ENCODE data around the gene RBFOX2. TPM values are rescaled to one million over a fixed set of nuclear protein-coding genes. Genes with fewer than 3 reads are reported as not detected.

RBFOX2 gene
- total RNA-seq, 1 donor from 2014 or later: 58.1 TPM

DNA sequence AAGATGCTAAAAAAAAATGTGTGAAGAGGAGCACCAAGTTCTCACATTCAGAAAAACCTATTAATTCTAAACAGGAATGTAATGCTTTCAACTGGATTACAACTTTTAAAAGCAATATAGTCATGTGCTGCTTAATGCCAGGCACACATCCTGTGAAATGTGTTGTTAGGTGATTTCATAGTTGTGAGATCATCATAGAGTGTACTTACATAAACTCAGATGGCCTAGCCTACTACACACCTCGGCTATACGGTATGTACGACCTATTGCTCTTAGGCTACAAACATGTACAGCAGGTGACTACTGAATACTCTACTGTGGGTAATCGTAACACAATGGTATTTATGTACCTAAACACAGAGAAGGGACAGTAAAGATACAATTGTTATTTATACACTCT is 142.3 kb downstream of the RBFOX2 start:
- Histone ChIP-seq H3K27me3 (no peaks in the 10 kb centered on the region), H3K36me3 (no peaks in the 10 kb centered on the region), H3K4me1 (peaks cover 0 to 9% of the 10 kb centered on the region in 2 donors), H3K9me3 (no peaks in the 10 kb centered on the region), H3K4me3 (no peak overlapping the region), H3K27ac (no peak overlapping the region)
- no peak for DNase-seq (ENCODE audit: low spot score in 2 of 2)
- TF ChIP-seq, protein P1, sequence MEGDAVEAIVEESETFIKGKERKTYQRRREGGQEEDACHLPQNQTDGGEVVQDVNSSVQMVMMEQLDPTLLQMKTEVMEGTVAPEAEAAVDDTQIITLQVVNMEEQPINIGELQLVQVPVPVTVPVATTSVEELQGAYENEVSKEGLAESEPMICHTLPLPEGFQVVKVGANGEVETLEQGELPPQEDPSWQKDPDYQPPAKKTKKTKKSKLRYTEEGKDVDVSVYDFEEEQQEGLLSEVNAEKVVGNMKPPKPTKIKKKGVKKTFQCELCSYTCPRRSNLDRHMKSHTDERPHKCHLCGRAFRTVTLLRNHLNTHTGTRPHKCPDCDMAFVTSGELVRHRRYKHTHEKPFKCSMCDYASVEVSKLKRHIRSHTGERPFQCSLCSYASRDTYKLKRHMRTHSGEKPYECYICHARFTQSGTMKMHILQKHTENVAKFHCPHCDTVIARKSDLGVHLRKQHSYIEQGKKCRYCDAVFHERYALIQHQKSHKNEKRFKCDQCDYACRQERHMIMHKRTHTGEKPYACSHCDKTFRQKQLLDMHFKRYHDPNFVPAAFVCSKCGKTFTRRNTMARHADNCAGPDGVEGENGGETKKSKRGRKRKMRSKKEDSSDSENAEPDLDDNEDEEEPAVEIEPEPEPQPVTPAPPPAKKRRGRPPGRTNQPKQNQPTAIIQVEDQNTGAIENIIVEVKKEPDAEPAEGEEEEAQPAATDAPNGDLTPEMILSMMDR (IDR thresholded peaks at IDR 0.05): no peak
- intact Hi-C loops (cut with DNase I): no loop called here

DNA sequence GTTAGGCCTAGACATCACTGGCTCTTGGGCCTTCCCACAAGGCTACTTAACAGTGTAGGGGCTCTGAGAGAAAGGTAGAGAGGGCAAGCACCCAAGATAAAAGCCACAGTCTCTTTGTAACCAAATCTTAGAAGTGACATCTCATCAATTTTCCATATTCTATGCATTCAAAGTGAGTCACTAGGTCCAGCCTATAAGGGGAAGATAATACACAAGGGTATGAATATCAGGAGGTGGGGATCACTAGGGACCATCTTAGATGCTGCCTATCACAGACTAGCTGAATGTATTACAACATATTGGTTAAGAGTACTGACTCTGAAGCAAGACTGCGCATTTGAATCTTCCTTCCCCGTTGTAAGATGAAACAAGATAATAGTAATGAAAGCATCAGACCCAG is 144.1 kb downstream of the RBFOX2 start:
- Histone ChIP-seq H3K4me3 (no peak overlapping the region), H3K9me3 (no peaks in the 10 kb centered on the region), H3K36me3 (no peaks in the 10 kb centered on the region), H3K4me1 (peaks cover 0 to 9% of the 10 kb centered on the region in 2 donors), H3K27me3 (no peaks in the 10 kb centered on the region), H3K27ac (no peak overlapping the region)
- DNase-seq (ENCODE audit: low spot score in 2 of 2): no peak
- intact Hi-C loops (cut with DNase I): no loop called here
- TF ChIP-seq, protein P1 (IDR thresholded peaks at IDR 0.05): no peak

DNA sequence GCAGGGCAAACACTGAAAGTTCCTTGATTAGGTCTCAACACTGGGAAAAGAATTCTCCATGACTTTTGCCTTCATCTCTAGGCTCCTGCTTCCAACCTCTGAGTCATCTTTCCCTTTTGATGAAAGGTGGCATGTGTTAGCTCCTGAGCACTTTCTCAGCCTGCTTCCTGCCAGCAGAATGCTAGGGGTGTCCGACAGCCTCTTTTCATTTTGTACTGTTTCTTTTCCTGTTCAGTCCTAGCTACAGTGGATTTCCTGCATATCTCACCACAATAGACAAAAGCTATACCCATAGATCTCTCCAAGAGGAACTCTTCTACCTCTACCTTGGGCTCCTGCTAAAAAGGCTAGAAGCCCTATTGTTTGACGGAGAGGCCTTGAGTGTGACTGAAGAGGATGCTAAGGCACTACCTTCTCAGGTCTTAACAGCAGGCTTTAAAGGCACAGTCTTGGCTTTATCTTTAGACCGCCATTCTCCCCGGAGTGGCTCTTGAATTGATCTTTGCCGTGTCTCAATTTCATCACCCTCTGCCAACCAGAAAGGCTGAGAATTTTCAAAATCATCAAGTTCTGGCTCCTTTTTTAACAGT is 145.5 kb downstream of the RBFOX2 start:
- H3K36me3 ChIP-seq: no peaks in the 10 kb centered on the region
- TF ChIP-seq, protein P1 (IDR thresholded peaks at IDR 0.05): no peak
- no peak for DNase-seq (ENCODE audit: low spot score in 2 of 2)
- intact Hi-C loops (cut with DNase I): no loop called here
- peaks cover 0 to 9% of the 10 kb centered on the region in 2 donors for H3K4me1 ChIP-seq
- no peaks in the 10 kb centered on the region for H3K9me3 ChIP-seq
- H3K27ac ChIP-seq: peak overlapping the region; percentile 37 to 44
- H3K27me3 ChIP-seq: no peaks in the 10 kb centered on the region
- no peak overlapping the region for H3K4me3 ChIP-seq

DNA sequence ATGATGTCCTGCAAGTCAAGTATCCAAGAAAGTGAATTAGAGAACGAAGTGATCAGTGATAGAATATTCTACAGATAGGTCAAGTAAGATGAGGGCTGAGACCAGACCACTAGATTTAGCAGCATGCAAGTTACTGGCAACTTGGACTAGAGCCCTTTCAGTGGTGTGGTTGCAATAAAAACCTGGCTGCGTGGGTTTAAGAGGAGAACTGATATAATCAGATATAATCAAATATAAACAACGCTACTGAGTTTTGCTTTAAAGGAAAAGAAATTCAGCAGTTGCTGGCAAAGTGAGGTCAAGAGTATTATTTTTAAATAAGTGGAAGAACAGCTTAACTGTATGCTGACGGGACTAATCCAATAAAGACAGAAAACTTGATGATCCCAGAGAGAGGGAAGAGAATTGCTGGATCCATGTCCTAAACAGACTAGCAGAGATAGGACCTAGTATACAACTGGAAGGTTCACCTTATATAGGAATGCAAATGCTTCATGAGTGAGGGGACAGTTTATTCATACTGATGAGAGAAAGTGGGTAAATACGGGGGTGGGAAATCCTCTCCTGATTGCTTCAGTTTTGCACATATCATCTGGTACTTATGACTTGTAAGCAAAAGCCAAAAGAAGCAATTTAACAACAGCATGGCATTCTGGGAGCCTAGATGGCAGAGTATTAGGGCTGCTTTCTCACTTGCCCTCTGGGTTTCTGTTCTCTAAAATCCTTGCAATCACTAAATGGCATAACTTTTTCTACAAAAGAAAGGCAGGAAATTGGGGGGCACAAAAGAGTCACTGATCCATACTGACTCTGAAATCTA is 146.2 kb downstream of the RBFOX2 start:
- peak overlapping the region; percentile 37 to 44 for H3K27ac ChIP-seq
- TF ChIP-seq, protein P1 (IDR thresholded peaks at IDR 0.05): no peak

DNA sequence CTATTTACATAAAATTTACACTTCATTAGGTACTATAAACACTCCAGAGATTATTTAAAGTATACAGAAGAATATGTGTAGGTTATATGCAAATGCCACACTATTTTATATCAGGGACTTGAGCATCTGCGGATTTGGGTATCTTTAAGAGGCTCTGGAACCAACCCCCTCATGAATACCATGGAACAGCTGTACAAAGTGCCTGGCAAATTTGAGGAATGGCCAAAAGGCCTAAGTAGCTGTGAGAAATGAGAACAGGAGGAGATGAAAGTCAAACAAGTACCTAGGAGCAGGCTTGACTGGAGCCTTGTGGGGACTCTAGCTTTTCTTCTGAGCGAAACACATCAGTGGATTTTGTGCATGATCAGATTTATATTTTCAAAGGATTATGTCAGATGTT is 149.3 kb downstream of the RBFOX2 start:
- H3K4me1 ChIP-seq: peaks cover 0 to 9% of the 10 kb centered on the region in 2 donors
- no peaks in the 10 kb centered on the region for H3K9me3 ChIP-seq

More for the DNA sequence above, 146.2 kb downstream of the RBFOX2 start:
- Histone ChIP-seq H3K9me3 (no peaks in the 10 kb centered on the region), H3K4me1 (peaks cover 0 to 9% of the 10 kb centered on the region in 2 donors), H3K27me3 (no peaks in the 10 kb centered on the region), H3K4me3 (no peak overlapping the region), H3K36me3 (no peaks in the 10 kb centered on the region)
- intact Hi-C loops (cut with DNase I): no loop called here
- no peak for DNase-seq (ENCODE audit: low spot score in 2 of 2)

More for the DNA sequence above, 149.3 kb downstream of the RBFOX2 start:
- no peaks in the 10 kb centered on the region for H3K27me3 ChIP-seq
- H3K36me3 ChIP-seq: no peaks in the 10 kb centered on the region
- no peak overlapping the region for H3K4me3 ChIP-seq
- intact Hi-C loops (cut with DNase I): no loop called here
- H3K27ac ChIP-seq: no peak overlapping the region
- no peak for DNase-seq (ENCODE audit: low spot score in 2 of 2)
- TF ChIP-seq, protein P1 (IDR thresholded peaks at IDR 0.05): no peak

Measured in ascending aorta (tissue), 2 donors.